ENCODE measurements around the gene FOXF1.

FOXF1 gene

GRCh38 chr16:86492961-86493629 is 17.2 kb upstream of the FOXF1 start:
- no peak for DNase-seq (ENCODE audit: low read depth)

- no peak for DNase-seq (ENCODE audit: low read depth)
These were observed 16.2 kb upstream of the FOXF1 start for GRCh38 chr16:86494039-86494564.

- DNase-seq (ENCODE audit: low read depth): no peak
These were observed 15.6 kb upstream of the FOXF1 start for GRCh38 chr16:86494565-86495356.

- no peak for DNase-seq (ENCODE audit: low read depth)
These were observed 15.0 kb upstream of the FOXF1 start for GRCh38 chr16:86495357-86495701.

DNA sequence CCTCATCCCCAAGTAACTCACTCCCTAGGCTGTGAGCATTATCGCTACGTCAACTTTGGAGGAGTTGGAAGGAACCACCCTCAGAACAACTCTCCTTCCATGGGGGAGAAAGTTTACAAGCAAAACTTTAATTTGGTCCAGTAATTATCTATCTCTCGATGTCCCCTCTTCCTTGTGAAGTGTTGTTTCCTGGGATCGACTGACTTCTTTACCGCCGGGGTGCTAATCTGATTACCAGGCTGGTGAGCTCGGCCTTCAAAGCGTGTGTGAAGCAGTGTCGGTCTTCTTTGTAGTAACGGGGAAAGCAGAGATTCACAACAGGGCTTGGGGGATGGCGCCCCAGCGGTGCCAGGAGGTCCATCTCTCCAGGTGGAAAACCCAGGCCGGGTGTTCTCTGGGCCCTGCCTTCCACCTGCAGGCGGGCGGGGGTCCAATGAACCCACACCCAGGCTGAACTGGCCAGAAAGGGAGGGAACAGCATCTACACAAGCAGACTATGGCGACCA is 14.5 kb upstream of the FOXF1 start:
- DNase-seq (ENCODE audit: low read depth): no peak

GRCh38 chr16:86496262-86496928 is 13.9 kb upstream of the FOXF1 start:
- no peak for DNase-seq (ENCODE audit: low read depth)

- no peak for DNase-seq (ENCODE audit: low read depth)
These were observed 13.3 kb upstream of the FOXF1 start for GRCh38 chr16:86496929-86497461.

DNA sequence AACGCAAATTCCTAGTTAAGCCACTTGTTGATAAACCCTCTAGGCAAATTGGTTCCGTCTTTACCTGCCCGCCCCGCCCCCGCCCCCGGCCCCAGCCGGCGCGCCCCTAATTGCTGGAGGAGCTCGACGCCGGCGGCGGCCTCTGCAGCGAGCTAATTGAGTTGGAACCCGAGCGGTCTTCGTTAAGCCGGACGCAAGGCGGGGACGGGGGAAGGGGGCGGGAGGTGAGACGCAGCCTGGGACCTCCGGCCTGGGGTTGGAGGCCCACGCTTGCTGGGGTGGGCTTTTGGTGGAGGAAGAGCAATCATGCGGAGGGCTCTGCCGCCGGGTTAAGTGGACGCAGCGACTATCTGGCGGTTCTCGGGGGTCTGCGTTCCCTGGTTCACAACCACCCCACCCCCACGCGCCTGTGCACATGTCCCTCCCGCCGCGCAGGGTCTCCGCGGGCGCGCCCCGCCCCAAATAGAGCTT is 12.7 kb upstream of the FOXF1 start:
- DNase-seq (ENCODE audit: low read depth): no peak

DNA sequence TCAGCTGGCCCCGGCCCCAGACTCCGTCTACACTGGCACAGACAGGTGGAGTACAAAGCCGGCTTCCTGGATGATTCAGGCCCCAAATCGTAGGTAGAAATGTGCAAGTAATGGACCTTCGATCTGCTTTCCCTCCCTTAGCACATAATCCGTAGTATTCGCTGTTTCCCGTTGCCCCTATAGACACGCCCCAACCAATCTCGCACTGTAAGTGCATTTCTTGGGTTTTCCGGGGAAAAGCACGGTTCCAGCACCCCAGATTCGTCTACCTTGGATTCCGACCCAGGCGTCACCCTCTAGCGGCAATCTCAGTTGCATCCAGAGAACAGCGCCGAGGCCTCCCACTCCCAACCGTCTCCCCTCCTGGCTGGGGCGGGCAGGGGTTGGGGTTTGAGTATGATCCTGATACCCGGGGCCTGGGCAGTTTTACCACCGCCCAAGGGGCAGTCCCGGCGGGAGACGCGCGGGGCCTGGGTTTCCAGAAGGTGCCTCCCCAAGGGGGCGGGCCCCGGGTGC is 12.1 kb upstream of the FOXF1 start:
- no peak for DNase-seq (ENCODE audit: low read depth)

GRCh38 chr16:86498671-86499439 is 11.5 kb upstream of the FOXF1 start:
- DNase-seq (ENCODE audit: low read depth): no peak

DNA sequence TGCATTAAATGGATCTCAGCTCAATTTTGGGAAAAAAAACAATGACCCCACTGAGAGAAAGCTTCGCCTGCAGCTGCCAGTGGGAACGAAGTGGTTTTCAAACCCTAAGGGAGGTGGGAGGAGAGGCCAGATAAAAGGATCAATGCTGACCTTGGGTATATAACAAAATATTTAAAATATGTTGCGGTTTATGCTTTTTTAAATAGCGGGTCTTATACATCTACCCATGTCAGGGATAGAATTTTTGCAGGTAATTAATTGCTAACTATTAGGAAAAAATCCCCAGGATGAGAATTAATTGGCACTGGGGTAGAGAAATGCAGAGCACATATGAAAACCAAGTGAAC is 10.9 kb upstream of the FOXF1 start:
- no peak for DNase-seq (ENCODE audit: low read depth)

DNA sequence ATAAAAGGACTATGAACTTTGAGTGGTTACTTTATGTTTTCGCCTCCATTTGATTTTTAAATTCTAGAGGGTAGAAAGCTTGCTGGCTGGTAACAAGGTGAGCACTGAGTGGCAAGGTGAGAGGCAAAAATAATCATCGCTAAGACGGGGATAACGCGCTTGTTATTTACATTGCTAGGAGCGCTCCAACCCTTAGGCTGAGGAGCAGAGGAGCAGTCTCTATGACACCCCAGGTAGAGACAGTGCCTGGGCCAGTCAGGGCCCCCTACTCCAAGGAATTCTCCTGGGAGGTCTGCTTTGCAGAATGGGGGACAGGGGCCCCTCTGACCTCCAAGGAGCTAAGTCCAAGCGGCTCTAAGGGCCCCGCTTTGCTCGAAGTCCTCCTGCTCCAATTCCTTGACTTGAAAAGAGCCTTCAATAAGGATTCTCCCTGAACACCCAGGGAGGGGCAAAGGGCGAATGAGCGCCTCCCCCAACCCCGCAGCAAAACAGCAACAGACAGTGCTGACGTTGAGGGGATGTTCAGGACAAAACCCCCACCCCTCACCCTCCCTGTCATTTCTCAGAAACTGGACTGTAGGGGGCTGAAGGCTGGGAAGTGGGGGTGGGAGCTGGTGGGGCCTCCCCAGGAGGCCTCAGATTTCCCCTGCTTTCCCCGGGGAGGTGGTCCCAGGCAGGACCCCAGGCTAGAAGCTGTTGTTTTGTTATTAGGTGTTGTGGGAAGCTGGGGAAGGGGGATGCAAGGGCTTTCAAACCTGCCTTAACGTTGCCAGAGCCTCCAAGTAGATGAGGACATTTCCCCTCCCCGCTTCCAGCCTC is 10.2 kb upstream of the FOXF1 start:
- DNase-seq (ENCODE audit: low read depth): no peak

GRCh38 chr16:86500708-86501510 is 9.4 kb upstream of the FOXF1 start:
- no peak for DNase-seq (ENCODE audit: low read depth)

DNA sequence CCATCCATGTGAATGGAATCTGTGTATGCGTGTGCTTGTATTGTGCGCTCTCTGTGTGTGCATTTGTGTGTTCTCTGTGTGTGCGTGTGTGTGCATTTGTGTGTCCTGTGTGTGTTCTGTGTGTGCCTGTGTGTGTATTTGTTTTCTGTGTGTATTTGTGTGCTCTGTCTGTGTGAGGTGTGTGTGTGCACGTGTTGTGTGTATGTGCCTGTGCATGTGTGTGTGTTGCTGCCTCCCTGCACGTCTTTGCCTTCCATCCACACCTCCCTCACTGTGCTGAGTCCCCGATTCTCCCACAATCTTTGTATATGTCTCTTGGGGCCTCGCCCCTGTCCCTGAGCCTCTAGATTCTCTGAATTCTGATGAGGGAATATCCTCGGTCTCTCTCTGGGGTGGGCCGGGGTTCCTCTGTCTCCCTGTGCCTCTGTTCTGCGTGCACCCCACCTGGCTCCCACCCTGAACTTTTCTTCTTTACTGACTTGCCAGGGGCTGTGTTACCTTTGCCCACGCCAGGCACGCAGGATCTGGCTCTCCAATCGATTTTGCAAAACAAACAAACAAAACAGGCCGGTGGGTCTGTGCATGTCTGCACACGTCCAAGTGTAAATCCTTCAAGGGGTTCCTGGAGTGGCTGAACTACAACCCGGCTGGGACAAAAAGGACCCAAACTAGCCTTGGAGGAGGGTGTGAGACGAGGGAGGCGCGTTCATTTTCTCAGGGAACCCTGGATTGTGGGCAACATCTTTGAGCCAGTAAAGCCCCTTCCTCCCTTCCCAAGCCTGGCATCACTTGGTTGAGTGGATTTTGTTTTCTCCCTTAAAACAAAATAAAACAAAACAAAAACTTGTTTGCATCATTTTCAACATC is 8.1 kb upstream of the FOXF1 start:
- DNase-seq (ENCODE audit: low read depth): no peak

GRCh38 chr16:86502856-86503748 is 7.2 kb upstream of the FOXF1 start:
- no peak for DNase-seq (ENCODE audit: low read depth)

- DNase-seq (ENCODE audit: low read depth): no peak
These were observed 6.5 kb upstream of the FOXF1 start for GRCh38 chr16:86503830-86504229.

- DNase-seq (ENCODE audit: low read depth): no peak
These were observed 5.8 kb upstream of the FOXF1 start for GRCh38 chr16:86504315-86505184.
